Uterus (tissue), 2 donors: ENCODE measurements around the gene VAMP1.

Experiments
- POLR2A ChIP-seq, 2 donors: fragments of 450-650 bp; IDR thresholded peaks; one replicate each; pipeline ENCODE4 v1.6.1; 2016; ENCODE audit warnings: antibody characterized with exemption in 2 of 2, mild to moderate bottlenecking in 1 of 2, moderate library complexity in 1 of 2
- TF ChIP-seq, protein P1 (sequence below), 4 experiments: fragments of 200-600 bp in 2 of 4; fragments of 450-650 bp in 2 of 4; sonication (generic) in 2 of 4; IDR thresholded peaks; one replicate each; pipeline ENCODE4 v1.5.1; 2016 to 2019; ENCODE audit warnings: antibody characterized with exemption in 4 of 4, mild to moderate bottlenecking in 2 of 4, moderate library complexity in 1 of 4

DNA sequence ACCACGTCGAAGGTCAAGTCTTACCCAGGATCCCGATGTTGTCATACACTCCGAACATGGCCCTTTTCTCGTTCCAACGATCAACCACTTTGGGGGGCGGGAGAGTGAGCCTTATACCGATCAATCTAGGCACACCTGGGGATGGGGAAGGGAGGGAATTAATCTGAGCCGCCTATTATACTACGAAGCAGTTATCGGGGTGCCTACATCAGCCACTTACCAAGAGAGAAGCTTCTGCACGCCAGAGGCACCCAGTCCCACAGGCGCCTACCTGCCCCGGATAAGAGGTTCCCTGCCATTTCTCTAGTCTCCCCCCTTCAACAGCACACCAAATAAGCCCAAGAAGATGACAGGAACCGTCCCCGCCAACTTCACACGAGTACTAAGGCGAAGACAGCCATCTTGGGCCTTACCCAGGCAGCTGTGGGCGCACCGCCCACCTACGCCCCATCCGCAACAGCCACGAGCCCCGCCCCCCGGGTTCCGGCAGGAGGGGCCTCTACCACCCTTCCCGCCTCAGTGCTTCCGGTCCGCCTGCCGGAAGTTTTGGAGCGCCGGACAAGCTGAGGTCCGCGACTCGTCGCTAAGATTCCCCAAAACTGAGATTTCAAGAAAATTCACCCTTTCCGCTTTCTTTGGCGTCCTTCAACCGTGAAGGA is 22.5 kb upstream of the VAMP1 start, which contains the start of gene MRPL51:
- TF ChIP-seq, protein P1, sequence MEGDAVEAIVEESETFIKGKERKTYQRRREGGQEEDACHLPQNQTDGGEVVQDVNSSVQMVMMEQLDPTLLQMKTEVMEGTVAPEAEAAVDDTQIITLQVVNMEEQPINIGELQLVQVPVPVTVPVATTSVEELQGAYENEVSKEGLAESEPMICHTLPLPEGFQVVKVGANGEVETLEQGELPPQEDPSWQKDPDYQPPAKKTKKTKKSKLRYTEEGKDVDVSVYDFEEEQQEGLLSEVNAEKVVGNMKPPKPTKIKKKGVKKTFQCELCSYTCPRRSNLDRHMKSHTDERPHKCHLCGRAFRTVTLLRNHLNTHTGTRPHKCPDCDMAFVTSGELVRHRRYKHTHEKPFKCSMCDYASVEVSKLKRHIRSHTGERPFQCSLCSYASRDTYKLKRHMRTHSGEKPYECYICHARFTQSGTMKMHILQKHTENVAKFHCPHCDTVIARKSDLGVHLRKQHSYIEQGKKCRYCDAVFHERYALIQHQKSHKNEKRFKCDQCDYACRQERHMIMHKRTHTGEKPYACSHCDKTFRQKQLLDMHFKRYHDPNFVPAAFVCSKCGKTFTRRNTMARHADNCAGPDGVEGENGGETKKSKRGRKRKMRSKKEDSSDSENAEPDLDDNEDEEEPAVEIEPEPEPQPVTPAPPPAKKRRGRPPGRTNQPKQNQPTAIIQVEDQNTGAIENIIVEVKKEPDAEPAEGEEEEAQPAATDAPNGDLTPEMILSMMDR (IDR thresholded peaks at IDR 0.05) = no peak
- peak; percentile 68 to 69 for TF ChIP-seq POLR2A (IDR thresholded peaks at IDR 0.05)
